ENCODE data around the gene CREG1. TPM values are rescaled to one million over a fixed set of nuclear protein-coding genes. Genes with fewer than 3 reads are reported as not detected.
A peak's percentile ranks its signal among the peaks of the same experiment; 100 is the strongest.

The CREG1 gene
- polyA plus RNA-seq, 1 donor: 156 TPM

- H3K27ac ChIP-seq (ENCODE audit: low read length): peak overlapping the region; percentile 53
- H3K36me3 ChIP-seq (ENCODE audit: control insufficient read depth, insufficient read depth, low read length): peaks cover 24% of the 10 kb centered on the region
- H3K4me1 ChIP-seq (ENCODE audit: control insufficient read depth, insufficient read depth, low read length): peaks cover 4% of the 10 kb centered on the region
- H3K9me3 ChIP-seq (ENCODE audit: control insufficient read depth, low read depth, low read length): no peaks in the 10 kb centered on the region
- H3K27me3 ChIP-seq (ENCODE audit: control insufficient read depth, insufficient read depth, low read length): no peaks in the 10 kb centered on the region
- no peak overlapping the region for H3K4me3 ChIP-seq (ENCODE audit: low read length)
- peak in 1 of 2 donors; percentile 36 for DNase-seq
- 80% methylated on average over 4 of the region's 5 CpGs for WGBS (ENCODE audit: insufficient coverage, low lambda C conversion rate)
Measured at GRCh38 chr1:167548059-167548932, 5.3 kb downstream of the CREG1 start.

GRCh38 chr1:167546935-167547334 lies 6.6 kb downstream of the CREG1 start:
- Histone ChIP-seq H3K27ac (ENCODE audit: low read length) (no peak overlapping the region), H3K36me3 (ENCODE audit: control insufficient read depth, insufficient read depth, low read length) (peaks cover 31% of the 10 kb centered on the region), H3K27me3 (ENCODE audit: control insufficient read depth, insufficient read depth, low read length) (no peaks in the 10 kb centered on the region), H3K4me1 (ENCODE audit: control insufficient read depth, insufficient read depth, low read length) (no peaks in the 10 kb centered on the region), H3K9me3 (ENCODE audit: control insufficient read depth, low read depth, low read length) (no peaks in the 10 kb centered on the region), H3K4me3 (ENCODE audit: low read length) (no peak overlapping the region)
- no peak for DNase-seq
- WGBS (ENCODE audit: insufficient coverage, low lambda C conversion rate): no CpG with 5 or more reads among the region's 1 CpG

GRCh38 chr1:167545349-167545748 lies 8.2 kb downstream of the CREG1 start:
- 60% methylated on average over 1 of the region's 4 CpGs for WGBS (ENCODE audit: insufficient coverage, low lambda C conversion rate)

GRCh38 chr1:167544447-167545093 lies 9.0 kb downstream of the CREG1 start:
- H3K27ac ChIP-seq (ENCODE audit: low read length): no peak overlapping the region
- H3K27me3 ChIP-seq (ENCODE audit: control insufficient read depth, insufficient read depth, low read length): no peaks in the 10 kb centered on the region
- no peaks in the 10 kb centered on the region for H3K9me3 ChIP-seq (ENCODE audit: control insufficient read depth, low read depth, low read length)
- no CpG with 5 or more reads among the region's 3 CpGs for WGBS (ENCODE audit: insufficient coverage, low lambda C conversion rate)
- no peak for DNase-seq
- no peak overlapping the region for H3K4me3 ChIP-seq (ENCODE audit: low read length)
- H3K36me3 ChIP-seq (ENCODE audit: control insufficient read depth, insufficient read depth, low read length): peaks cover 39% of the 10 kb centered on the region
- no peaks in the 10 kb centered on the region for H3K4me1 ChIP-seq (ENCODE audit: control insufficient read depth, insufficient read depth, low read length)

More at GRCh38 chr1:167545349-167545748, 8.2 kb downstream of the CREG1 start:
- peaks cover 39% of the 10 kb centered on the region for H3K36me3 ChIP-seq (ENCODE audit: control insufficient read depth, insufficient read depth, low read length)
- DNase-seq: no peak
- H3K4me3 ChIP-seq (ENCODE audit: low read length): no peak overlapping the region
- no peaks in the 10 kb centered on the region for H3K4me1 ChIP-seq (ENCODE audit: control insufficient read depth, insufficient read depth, low read length)
- H3K9me3 ChIP-seq (ENCODE audit: control insufficient read depth, low read depth, low read length): no peaks in the 10 kb centered on the region
- no peak overlapping the region for H3K27ac ChIP-seq (ENCODE audit: low read length)
- H3K27me3 ChIP-seq (ENCODE audit: control insufficient read depth, insufficient read depth, low read length): no peaks in the 10 kb centered on the region

GRCh38 chr1:167543199-167543990 lies 10.2 kb downstream of the CREG1 start:
- no peak overlapping the region for H3K4me3 ChIP-seq (ENCODE audit: low read length)
- WGBS (ENCODE audit: insufficient coverage, low lambda C conversion rate): 40% methylated on average over 1 of the region's 13 CpGs
- peaks cover 39% of the 10 kb centered on the region for H3K36me3 ChIP-seq (ENCODE audit: control insufficient read depth, insufficient read depth, low read length)
- DNase-seq: no peak
- H3K4me1 ChIP-seq (ENCODE audit: control insufficient read depth, insufficient read depth, low read length): no peaks in the 10 kb centered on the region
- H3K9me3 ChIP-seq (ENCODE audit: control insufficient read depth, low read depth, low read length): no peaks in the 10 kb centered on the region
- no peak overlapping the region for H3K27ac ChIP-seq (ENCODE audit: low read length)
- H3K27me3 ChIP-seq (ENCODE audit: control insufficient read depth, insufficient read depth, low read length): no peaks in the 10 kb centered on the region

GRCh38 chr1:167542109-167543032 lies 11.2 kb downstream of the CREG1 start:
- Histone ChIP-seq H3K36me3 (ENCODE audit: control insufficient read depth, insufficient read depth, low read length) (peaks cover 39% of the 10 kb centered on the region), H3K4me3 (ENCODE audit: low read length) (no peak overlapping the region), H3K9me3 (ENCODE audit: control insufficient read depth, low read depth, low read length) (no peaks in the 10 kb centered on the region), H3K4me1 (ENCODE audit: control insufficient read depth, insufficient read depth, low read length) (no peaks in the 10 kb centered on the region), H3K27me3 (ENCODE audit: control insufficient read depth, insufficient read depth, low read length) (no peaks in the 10 kb centered on the region), H3K27ac (ENCODE audit: low read length) (no peak overlapping the region)
- peak in 1 of 2 donors; percentile 47 for DNase-seq
- no CpG with 5 or more reads among the region's 12 CpGs for WGBS (ENCODE audit: insufficient coverage, low lambda C conversion rate)

- Histone ChIP-seq H3K9me3 (ENCODE audit: control insufficient read depth, low read depth, low read length) (no peaks in the 10 kb centered on the region), H3K36me3 (ENCODE audit: control insufficient read depth, insufficient read depth, low read length) (peaks cover 36% of the 10 kb centered on the region), H3K27ac (ENCODE audit: low read length) (no peak overlapping the region), H3K27me3 (ENCODE audit: control insufficient read depth, insufficient read depth, low read length) (no peaks in the 10 kb centered on the region), H3K4me1 (ENCODE audit: control insufficient read depth, insufficient read depth, low read length) (no peaks in the 10 kb centered on the region), H3K4me3 (ENCODE audit: low read length) (no peak overlapping the region)
- no peak for DNase-seq
- WGBS (ENCODE audit: insufficient coverage, low lambda C conversion rate): no CpG with 5 or more reads among the region's 1 CpG
Measured at GRCh38 chr1:167541610-167542009, 12.0 kb downstream of the CREG1 start.

- Histone ChIP-seq H3K9me3 (ENCODE audit: control insufficient read depth, low read depth, low read length) (no peaks in the 10 kb centered on the region), H3K27ac (ENCODE audit: low read length) (no peak overlapping the region), H3K27me3 (ENCODE audit: control insufficient read depth, insufficient read depth, low read length) (no peaks in the 10 kb centered on the region), H3K36me3 (ENCODE audit: control insufficient read depth, insufficient read depth, low read length) (peaks cover 34% of the 10 kb centered on the region), H3K4me1 (ENCODE audit: control insufficient read depth, insufficient read depth, low read length) (no peaks in the 10 kb centered on the region), H3K4me3 (ENCODE audit: low read length) (no peak overlapping the region)
- DNase-seq: no peak
Measured at GRCh38 chr1:167541003-167541402, 12.6 kb downstream of the CREG1 start.

- H3K36me3 ChIP-seq (ENCODE audit: control insufficient read depth, insufficient read depth, low read length): peaks cover 17% of the 10 kb centered on the region
- H3K27me3 ChIP-seq (ENCODE audit: control insufficient read depth, insufficient read depth, low read length): no peaks in the 10 kb centered on the region
- H3K27ac ChIP-seq (ENCODE audit: low read length): no peak overlapping the region
- H3K4me3 ChIP-seq (ENCODE audit: low read length): no peak overlapping the region
- peaks cover under 1% of the 10 kb centered on the region for H3K4me1 ChIP-seq (ENCODE audit: control insufficient read depth, insufficient read depth, low read length)
- no CpG with 5 or more reads among the region's 5 CpGs for WGBS (ENCODE audit: insufficient coverage, low lambda C conversion rate)
- no peak for DNase-seq
- H3K9me3 ChIP-seq (ENCODE audit: control insufficient read depth, low read depth, low read length): no peaks in the 10 kb centered on the region
Measured at GRCh38 chr1:167538657-167539056, 14.9 kb downstream of the CREG1 start.
